Type B pancreatic cell (in vitro differentiated cells): ENCODE measurements around the gene PACRG. TPM values are rescaled to one million over a fixed set of nuclear protein-coding genes. Genes with fewer than 3 reads are reported as not detected.

Experiments used
- DNase-seq: peaks from one replicate; pipeline ENCODE4 v3.0.0; 2021; ENCODE audit warnings: mixed read lengths; ENCODE audit not compliant: unreplicated experiment; ENCODE audit errors: extremely low spot score
- H3K27ac Mint-ChIP-seq: 2 replicates; pipeline ENCODE4 v1.8.0; 2021; ENCODE audit warnings: mild to moderate bottlenecking, mixed read lengths
- H3K27me3 Mint-ChIP-seq: 2 replicates; pipeline ENCODE4 v1.8.0; 2021; ENCODE audit warnings: mixed read lengths
- H3K36me3 Mint-ChIP-seq: 2 replicates; pipeline ENCODE4 v1.8.0; 2021; ENCODE audit warnings: mixed read lengths
- H3K4me1 Mint-ChIP-seq: one replicate; pipeline ENCODE4 v1.8.0; 2021; ENCODE audit warnings: mixed read lengths; ENCODE audit not compliant: unreplicated experiment
- H3K4me3 Mint-ChIP-seq: 2 replicates; pipeline ENCODE4 v1.8.0; 2021; ENCODE audit warnings: mild to moderate bottlenecking, mixed read lengths
- H3K9me3 Mint-ChIP-seq: 2 replicates; pipeline ENCODE4 v1.8.0; 2021; ENCODE audit warnings: mixed read lengths
- total RNA-seq: library from RNA; stranded (reverse); gene quantifications from 2 replicates; pipeline ENCODE4 v1.2.1, GENCODE V29; 2021; ENCODE audit warnings: low replicate concordance
- TF ChIP-seq, protein P1 (sequence below): fragments of 200-600 bp; sonication (generic); conservative IDR thresholded peaks from 2 replicates; pipeline ENCODE4 v1.5.0; 2021; ENCODE audit warnings: antibody characterized with exemption, mild to moderate bottlenecking

The PACRG gene
- total RNA-seq, 1 donor from 2014 or later = 5.6 TPM

DNA sequence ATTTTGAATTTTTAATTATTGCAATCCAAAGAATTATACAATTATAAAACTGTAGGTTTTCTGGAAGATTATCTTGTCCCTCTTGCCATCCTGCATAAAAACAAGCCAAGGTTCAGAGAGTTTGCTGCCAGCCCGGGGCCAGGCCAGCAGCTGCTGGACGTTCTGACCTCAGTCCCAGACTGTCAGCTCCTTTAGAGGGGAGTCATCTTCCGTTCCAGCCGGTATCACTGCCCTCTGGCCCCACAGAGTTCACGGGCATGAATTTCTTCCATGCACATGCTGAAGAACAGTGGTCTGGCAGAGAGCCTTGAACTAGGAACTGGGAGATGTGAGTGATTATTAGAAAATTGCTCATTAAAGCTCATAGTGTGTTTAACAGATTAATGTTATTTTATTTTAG is 556.4 kb downstream of the PACRG start:
- H3K36me3 Mint-ChIP-seq = no peaks in the 10 kb centered on the region
- no peaks in the 10 kb centered on the region for H3K4me1 Mint-ChIP-seq
- no peaks in the 10 kb centered on the region for H3K27me3 Mint-ChIP-seq
- DNase-seq = no peak
- no peaks in the 10 kb centered on the region for H3K9me3 Mint-ChIP-seq
- H3K4me3 Mint-ChIP-seq = no peak overlapping the region
- TF ChIP-seq, protein P1, sequence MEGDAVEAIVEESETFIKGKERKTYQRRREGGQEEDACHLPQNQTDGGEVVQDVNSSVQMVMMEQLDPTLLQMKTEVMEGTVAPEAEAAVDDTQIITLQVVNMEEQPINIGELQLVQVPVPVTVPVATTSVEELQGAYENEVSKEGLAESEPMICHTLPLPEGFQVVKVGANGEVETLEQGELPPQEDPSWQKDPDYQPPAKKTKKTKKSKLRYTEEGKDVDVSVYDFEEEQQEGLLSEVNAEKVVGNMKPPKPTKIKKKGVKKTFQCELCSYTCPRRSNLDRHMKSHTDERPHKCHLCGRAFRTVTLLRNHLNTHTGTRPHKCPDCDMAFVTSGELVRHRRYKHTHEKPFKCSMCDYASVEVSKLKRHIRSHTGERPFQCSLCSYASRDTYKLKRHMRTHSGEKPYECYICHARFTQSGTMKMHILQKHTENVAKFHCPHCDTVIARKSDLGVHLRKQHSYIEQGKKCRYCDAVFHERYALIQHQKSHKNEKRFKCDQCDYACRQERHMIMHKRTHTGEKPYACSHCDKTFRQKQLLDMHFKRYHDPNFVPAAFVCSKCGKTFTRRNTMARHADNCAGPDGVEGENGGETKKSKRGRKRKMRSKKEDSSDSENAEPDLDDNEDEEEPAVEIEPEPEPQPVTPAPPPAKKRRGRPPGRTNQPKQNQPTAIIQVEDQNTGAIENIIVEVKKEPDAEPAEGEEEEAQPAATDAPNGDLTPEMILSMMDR = no peak
- no peak overlapping the region for H3K27ac Mint-ChIP-seq

DNA sequence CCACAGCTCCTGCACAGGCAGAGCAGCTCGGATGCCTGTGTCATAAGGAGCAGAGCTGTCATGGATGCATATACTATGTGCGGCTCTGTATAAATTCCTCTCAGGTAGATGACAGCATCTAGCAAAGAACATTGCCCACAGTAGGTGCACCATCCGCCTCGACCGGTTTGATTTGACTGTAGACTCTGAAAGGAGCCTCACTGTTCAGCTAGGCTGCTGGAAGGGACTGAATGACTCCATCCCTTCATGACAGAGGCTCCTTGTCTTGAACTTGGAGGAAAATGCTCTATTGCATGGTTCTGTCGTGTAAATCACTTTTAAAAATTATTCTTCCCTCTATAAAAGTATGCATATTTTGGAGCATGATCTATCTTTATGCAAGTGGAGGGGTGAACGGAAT is 557.9 kb downstream of the PACRG start:
- TF ChIP-seq, protein P1 = no peak
- Mint-ChIP-seq H3K27me3 (no peaks in the 10 kb centered on the region), H3K36me3 (no peaks in the 10 kb centered on the region), H3K27ac (no peak overlapping the region), H3K4me1 (no peaks in the 10 kb centered on the region), H3K4me3 (no peak overlapping the region), H3K9me3 (no peaks in the 10 kb centered on the region)
- DNase-seq = no peak

DNA sequence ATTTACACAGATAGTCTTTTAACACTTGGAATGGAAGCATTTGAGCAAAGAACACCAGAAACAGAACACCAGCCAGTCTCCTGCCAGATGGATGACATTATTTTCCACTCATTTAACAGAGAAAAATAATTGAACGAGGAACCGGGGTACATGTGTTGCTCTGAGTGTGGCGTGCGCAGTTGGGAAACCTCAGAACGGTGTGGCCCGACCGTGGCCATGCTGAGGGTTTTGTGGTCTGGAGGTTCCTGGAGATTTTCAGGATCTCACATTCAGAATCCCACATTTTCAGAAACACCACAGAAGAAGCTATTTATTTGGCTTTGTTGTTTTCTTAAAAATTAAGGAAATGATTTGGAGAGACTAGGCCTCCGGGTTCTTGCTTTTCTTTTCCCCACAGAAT is 559.9 kb downstream of the PACRG start:
- DNase-seq = no peak
- Mint-ChIP-seq H3K4me3 (no peak overlapping the region), H3K4me1 (peaks cover 5% of the 10 kb centered on the region), H3K9me3 (peaks cover 8% of the 10 kb centered on the region), H3K27me3 (no peaks in the 10 kb centered on the region), H3K36me3 (no peaks in the 10 kb centered on the region), H3K27ac (no peak overlapping the region)
- TF ChIP-seq, protein P1 = no peak

DNA sequence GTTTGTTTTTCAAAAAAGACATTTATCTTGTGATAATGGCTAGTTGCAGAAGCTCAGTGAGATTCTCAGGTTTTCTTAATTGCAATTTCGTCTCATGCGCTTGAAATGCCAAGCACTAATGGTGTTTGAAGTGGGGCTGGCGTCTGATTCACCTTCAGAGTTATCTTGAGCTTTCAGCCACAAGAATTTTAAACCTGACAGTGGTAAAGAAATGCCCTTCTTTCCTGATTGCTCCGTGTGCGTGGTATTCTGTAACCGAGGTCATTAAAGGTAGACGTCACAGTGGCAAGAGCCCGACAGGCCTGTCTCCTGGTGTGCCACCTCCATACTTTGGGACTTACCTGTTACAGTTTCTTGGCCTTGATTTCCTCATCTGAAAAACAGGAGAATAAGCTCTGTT is 560.3 kb downstream of the PACRG start:
- peaks cover 8% of the 10 kb centered on the region for H3K9me3 Mint-ChIP-seq
- peaks cover 5% of the 10 kb centered on the region for H3K4me1 Mint-ChIP-seq
- H3K27ac Mint-ChIP-seq = no peak overlapping the region
- no peaks in the 10 kb centered on the region for H3K36me3 Mint-ChIP-seq
- H3K4me3 Mint-ChIP-seq = no peak overlapping the region
- DNase-seq = no peak
- H3K27me3 Mint-ChIP-seq = no peaks in the 10 kb centered on the region
- TF ChIP-seq, protein P1 = no peak

DNA sequence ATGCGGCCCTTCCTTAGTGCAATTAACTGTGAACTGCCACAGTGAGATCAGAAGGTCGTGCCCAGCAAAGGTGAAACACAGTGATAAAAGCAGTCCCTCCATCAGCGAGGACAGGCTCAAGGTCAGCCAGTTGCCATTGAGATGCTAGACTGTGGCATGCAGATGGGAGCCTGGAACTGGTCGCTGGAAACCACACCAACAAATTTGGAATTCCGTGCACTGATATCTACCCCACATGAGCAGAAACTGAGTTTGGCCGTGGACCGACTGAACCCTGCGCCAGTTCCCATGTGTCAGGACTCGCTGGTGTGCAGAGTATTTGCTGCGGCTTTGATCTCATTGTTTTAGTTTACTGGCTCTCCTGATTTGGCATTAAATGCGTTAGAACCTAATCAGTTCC is 561.1 kb downstream of the PACRG start:
- TF ChIP-seq, protein P1 = no peak
- no peaks in the 10 kb centered on the region for H3K36me3 Mint-ChIP-seq
- H3K27me3 Mint-ChIP-seq = no peaks in the 10 kb centered on the region
- peaks cover 8% of the 10 kb centered on the region for H3K9me3 Mint-ChIP-seq
- no peak overlapping the region for H3K4me3 Mint-ChIP-seq
- no peak for DNase-seq
- H3K4me1 Mint-ChIP-seq = peaks cover 5% of the 10 kb centered on the region
- H3K27ac Mint-ChIP-seq = no peak overlapping the region

DNA sequence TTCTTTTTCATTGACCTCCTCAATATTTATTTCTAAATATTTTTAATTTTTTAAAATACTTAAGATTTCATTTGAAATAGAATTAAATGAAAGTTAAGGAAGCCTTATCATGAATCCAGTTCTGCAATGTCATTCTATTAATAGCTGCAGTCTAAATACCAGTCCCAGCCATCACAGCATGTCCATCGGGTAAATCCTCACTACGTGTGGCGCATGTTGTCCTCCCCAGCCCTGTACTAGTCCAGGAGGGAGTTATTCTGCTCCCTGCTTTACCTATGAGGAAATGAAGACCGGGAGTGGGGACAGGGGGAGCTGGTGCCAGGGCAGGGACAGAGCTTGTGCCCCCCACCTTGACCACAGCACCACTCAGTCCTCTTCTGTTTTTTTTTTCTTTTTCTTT is 561.7 kb downstream of the PACRG start:
- DNase-seq = no peak
- H3K27ac Mint-ChIP-seq = no peak overlapping the region
- H3K9me3 Mint-ChIP-seq = peaks cover 8% of the 10 kb centered on the region
- no peaks in the 10 kb centered on the region for H3K36me3 Mint-ChIP-seq
- H3K4me1 Mint-ChIP-seq = peaks cover 5% of the 10 kb centered on the region
- TF ChIP-seq, protein P1 = no peak
- H3K27me3 Mint-ChIP-seq = no peaks in the 10 kb centered on the region
- H3K4me3 Mint-ChIP-seq = no peak overlapping the region
